ENCODE measurements around the gene PAFAH1B1. TPM values are rescaled to one million over a fixed set of nuclear protein-coding genes. Genes with fewer than 3 reads are reported as not detected.

PAFAH1B1 gene
- total and polyA plus RNA-seq, 7 donors: 35.4 to 139 (median 97.6) TPM

- TF ChIP-seq CTCF (IDR thresholded peaks at IDR 0.05) (no peak), POLR2A (IDR thresholded peaks at IDR 0.05) (no peak), POLR2AphosphoS5 (IDR thresholded peaks at IDR 0.05) (peak in 1 of 4 donors; percentile 11)
- no peaks in the 10 kb centered on the region for H3K9me3 ChIP-seq
- no peak overlapping the region for H3K4me3 ChIP-seq
- H3K27ac ChIP-seq: no peak overlapping the region
- intact Hi-C loops (cut with DNase I): loop anchor here (10.0 kb wide), 1 partner anchor 196 kb away; no protein-coding TSS in a partner anchor
- WGBS, 2 donors: 98 to 99% methylated on average over 2 of the region's 2 CpGs
- H3K27me3 ChIP-seq: no peaks in the 10 kb centered on the region
- peaks cover 13 to 78% (median 29%) of the 10 kb centered on the region in 4 donors for H3K36me3 ChIP-seq
- no peak for DNase-seq
- H3K4me1 ChIP-seq: peaks cover 0 to 12% (median 3%) of the 10 kb centered on the region in 4 donors
Measured at GRCh38 chr17:2680961-2681360, 87.5 kb downstream of the PAFAH1B1 start.

- WGBS, 2 donors: 79 to 83% methylated on average over 7 of the region's 7 CpGs
- no peak for TF ChIP-seq CTCF (IDR thresholded peaks at IDR 0.05)
- TF ChIP-seq POLR2A (IDR thresholded peaks at IDR 0.05): no peak
- TF ChIP-seq EP300 (IDR thresholded peaks at IDR 0.05): no peak
- no peak for TF ChIP-seq POLR2AphosphoS5 (IDR thresholded peaks at IDR 0.05)
- Histone ChIP-seq H3K36me3 (peaks cover 13 to 71% (median 29%) of the 10 kb centered on the region in 4 donors), H3K27ac (no peak overlapping the region), H3K9me3 (no peaks in the 10 kb centered on the region), H3K4me1 (peaks cover 0 to 19% (median 10%) of the 10 kb centered on the region in 4 donors), H3K4me3 (no peak overlapping the region), H3K27me3 (no peaks in the 10 kb centered on the region)
- no peak for DNase-seq
- intact Hi-C loops (cut with DNase I): loop anchor here (10.0 kb wide), 1 partner anchor 197 kb away; no protein-coding TSS in a partner anchor
Measured at GRCh38 chr17:2681650-2682049, 88.2 kb downstream of the PAFAH1B1 start.

GRCh38 chr17:2682176-2682938, 88.9 kb downstream of the PAFAH1B1 start:
- H3K27ac ChIP-seq: no peak overlapping the region
- peaks cover 13 to 66% (median 29%) of the 10 kb centered on the region in 4 donors for H3K36me3 ChIP-seq
- H3K4me3 ChIP-seq: no peak overlapping the region
- TF ChIP-seq POLR2A (IDR thresholded peaks at IDR 0.05) (no peak), POLR2AphosphoS5 (IDR thresholded peaks at IDR 0.05) (no peak), CTCF (IDR thresholded peaks at IDR 0.05) (no peak), EP300 (IDR thresholded peaks at IDR 0.05) (no peak)
- no peaks in the 10 kb centered on the region for H3K9me3 ChIP-seq
- no peak for DNase-seq
- peaks cover 0 to 26% (median 17%) of the 10 kb centered on the region in 4 donors for H3K4me1 ChIP-seq
- intact Hi-C loops (cut with DNase I): loop anchor here (10.0 kb wide), 1 partner anchor 198 kb away; no protein-coding TSS in a partner anchor
- H3K27me3 ChIP-seq: no peaks in the 10 kb centered on the region
- whole genome bisulfite sequencing, 2 donors: 75 to 81% methylated on average over 3 of the region's 3 CpGs

GRCh38 chr17:2683912-2684311, 90.5 kb downstream of the PAFAH1B1 start:
- H3K36me3 ChIP-seq: peaks cover 13 to 50% (median 25%) of the 10 kb centered on the region in 4 donors
- 15 to 58% methylated on average over 8 of the region's 8 CpGs for WGBS, 2 donors
- intact Hi-C loops (cut with DNase I): loop anchor here (10.0 kb wide), 1 partner anchor 199 kb away; no protein-coding TSS in a partner anchor

More at GRCh38 chr17:2683912-2684311, 90.5 kb downstream of the PAFAH1B1 start:
- H3K4me1 ChIP-seq: peaks cover 0 to 42% (median 32%) of the 10 kb centered on the region in 4 donors
- H3K9me3 ChIP-seq: no peaks in the 10 kb centered on the region
- H3K27ac ChIP-seq: peak overlapping the region in 1 of 4 donors; percentile 24
- H3K4me3 ChIP-seq: no peak overlapping the region
- peak in 1 of 4 donors; percentile 9 for TF ChIP-seq POLR2AphosphoS5 (IDR thresholded peaks at IDR 0.05)
- TF ChIP-seq CTCF (IDR thresholded peaks at IDR 0.05): no peak
- H3K27me3 ChIP-seq: no peaks in the 10 kb centered on the region
- peak; percentile 66 for DNase-seq
